Retina (tissue), 1 donor: Measurements from ENCODE around the gene IMPA2.

ENCODE experiments used
- DNase-seq: peaks from one replicate; pipeline ENCODE4 v3.0.0-alpha.2; 2016

The IMPA2 gene

GRCh38 chr18:11991021-11991795 lies 9.9 kb downstream of the IMPA2 start:
- DNase-seq: no peak

GRCh38 chr18:11992096-11992790 lies 10.9 kb downstream of the IMPA2 start:
- DNase-seq: no peak

DNA sequence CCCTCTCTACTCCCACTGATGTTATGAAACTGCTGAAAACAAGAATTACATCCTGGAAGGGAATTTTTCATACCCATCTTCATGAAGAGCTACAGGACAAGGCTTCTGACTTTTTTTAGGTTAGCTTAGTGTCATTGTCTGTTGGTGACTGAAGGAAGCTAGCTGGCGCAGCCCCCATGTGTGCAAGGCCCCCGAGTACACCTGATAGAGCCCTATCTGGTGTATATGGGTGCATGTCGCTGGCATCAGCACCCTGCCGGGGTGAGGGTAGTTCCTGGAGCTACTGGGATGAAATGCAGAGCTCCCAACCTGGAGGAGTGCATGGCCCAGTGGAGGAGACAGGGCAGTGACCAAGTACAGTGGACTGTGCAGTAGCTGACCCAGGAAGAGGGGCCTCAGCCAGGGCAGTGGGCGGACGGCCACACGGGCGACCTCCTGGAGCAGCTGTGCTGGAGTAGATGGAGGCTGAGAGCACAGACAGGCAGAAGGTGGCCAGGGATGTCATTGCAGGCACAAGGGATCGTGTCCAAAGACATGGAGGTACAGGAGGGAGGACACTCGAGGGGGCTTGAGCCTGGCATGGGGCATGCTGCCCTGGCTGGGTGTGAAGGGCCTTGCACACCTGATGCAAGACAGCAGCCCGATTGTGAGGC lies 12.1 kb downstream of the IMPA2 start:
- DNase-seq: no peak

DNA sequence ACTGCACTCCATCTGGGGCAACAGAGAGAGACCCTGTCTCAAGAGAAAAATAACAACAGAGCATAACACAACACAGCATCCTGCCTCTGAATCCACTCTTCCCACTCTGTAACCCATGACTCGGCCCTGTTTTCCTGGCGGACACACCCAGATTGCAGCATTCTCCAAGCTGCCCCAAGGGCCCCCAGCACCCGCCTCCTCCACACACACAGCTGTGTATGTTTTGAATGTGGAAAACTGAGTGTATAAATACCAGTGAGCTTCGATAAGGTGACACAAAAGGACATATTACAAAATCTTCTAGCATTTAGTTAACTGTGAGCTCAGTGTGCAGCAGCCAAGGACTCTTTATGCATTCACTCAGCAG lies 13.0 kb downstream of the IMPA2 start:
- no peak for DNase-seq

DNA sequence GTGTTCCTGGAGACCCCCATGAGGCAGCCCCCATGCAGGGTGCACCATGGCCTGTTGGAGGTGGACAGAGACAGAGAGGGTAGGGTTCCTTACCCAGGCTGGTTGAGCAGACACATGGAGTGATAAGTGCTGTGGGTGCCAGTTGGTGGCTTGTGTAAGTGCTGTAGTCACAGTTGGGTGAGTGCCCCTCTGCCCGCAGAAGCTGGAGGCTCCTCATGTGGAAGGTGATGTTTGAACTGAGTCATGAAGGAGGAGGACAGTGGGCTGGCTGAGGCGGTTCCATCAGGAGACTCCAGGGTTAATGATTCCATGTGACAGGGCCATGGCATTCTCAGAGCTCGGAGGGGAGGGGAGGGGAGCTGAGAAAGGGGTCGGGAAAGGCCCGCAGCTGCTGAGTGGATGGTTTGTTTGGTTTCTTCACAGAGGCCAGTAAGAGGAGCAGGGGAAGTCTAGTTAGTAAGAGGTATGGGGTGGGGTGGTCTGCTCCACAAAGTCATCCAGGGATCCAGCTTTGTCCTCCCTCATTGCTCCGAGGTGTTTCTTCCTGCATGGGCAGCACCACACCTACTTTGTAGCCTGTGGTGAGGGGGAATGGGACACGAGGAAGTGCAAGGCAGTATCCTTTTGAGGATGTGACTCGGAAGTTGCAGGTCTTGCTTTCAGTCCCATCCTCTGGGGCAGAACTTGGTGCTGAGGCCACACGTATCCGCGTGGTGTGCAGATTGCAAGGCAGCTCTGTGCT lies 13.6 kb downstream of the IMPA2 start:
- peak; percentile 41 for DNase-seq

GRCh38 chr18:11995445-11996189 lies 14.3 kb downstream of the IMPA2 start:
- peak; percentile 63 for DNase-seq

DNA sequence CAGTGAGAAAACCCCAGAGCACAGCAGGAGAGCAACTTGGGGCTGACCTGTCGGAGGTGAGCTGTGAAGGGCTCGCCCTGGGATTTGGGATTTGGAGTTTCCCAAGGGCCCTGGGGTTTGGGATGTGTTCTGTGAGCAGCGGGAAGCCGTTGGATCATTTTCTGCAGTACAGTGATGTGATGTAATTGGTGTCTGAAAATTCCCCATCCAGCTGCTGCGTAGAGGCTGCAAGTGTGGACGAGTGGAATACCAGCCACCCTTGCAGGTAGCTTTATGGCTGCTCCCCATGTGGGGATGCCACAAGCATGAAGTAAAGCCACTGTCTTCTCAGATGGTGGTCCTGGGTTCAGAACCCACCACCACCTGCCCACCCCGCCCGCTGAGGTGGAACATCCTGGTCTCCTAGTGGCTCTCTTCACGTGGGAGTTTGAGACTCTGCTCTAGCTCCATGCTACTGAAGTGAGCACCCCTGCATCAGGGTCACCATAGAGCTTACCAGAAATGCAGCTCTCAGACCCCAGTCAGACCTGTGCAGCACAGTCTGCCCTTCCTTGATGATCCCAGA lies 15.0 kb downstream of the IMPA2 start:
- no peak for DNase-seq

DNA sequence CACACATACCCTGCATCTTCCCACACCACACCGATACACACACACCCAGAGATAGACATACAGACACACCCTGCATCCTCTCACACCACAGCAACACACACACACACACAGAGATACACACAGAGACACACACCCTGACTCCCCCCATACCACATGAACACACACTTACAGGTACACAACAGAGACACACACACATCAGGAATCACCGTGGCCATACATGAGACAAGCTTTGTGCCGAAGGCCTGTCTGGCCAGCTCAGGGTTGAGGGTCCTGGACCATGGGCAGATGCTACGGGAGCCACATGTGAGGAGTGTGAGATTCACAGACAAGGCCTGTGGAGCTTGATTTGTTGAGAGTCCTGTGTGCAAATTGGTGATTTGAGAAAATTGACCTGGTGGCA lies 15.6 kb downstream of the IMPA2 start:
- DNase-seq: no peak

- DNase-seq: no peak
Observed at GRCh38 chr18:11997466-11997865, 16.2 kb downstream of the IMPA2 start.

DNA sequence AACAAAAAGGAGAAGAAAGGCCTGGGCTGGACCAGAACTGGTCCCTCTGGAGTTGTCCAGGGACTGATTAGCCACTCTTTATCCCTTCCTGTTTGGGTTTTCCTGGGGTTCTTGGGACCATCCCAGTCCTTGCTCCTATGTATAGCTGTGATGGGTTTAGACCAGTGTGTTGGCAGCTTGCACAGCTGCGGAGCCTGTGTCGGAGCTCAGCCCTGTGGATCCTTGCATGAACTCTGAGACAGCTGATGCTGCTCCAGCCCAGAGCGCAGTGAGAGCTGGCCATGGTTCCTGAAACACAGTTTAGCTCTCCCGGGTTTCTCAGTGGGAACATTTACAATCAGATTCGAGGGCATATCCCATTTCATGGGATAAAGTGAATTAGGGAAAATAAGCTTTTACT lies 16.9 kb downstream of the IMPA2 start:
- no peak for DNase-seq

- no peak for DNase-seq
Observed at GRCh38 chr18:11999429-11999828, 18.1 kb downstream of the IMPA2 start.

DNA sequence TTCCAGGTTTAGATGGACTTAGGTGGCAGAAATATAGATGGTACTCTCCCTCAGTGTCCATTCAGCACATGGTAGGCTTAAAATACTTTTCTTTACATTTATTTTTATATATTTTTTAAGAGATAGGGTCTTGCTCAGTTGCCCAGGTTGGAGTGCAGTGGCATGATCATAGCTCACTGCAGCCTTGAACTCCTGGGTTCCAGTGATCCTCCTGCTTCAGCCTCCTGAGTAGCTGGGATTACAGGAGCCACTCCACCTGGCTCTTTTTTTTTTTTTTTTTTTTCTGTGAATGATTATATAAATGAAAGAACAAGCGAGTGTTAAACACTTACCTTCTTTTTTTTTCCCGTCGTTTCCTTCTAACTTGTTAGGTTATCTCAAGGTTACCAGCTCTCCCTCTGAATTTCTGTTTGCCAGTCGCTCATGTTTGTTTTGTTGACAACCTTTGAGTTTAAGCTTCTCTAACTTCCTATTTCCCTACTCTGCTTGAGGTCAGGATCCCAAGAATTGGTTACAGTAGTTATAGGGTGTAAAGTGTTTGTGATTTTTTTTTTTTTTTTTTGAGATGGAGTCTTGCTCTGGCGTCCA lies 18.9 kb downstream of the IMPA2 start:
- no peak for DNase-seq

- DNase-seq: no peak
Observed at GRCh38 chr18:12001421-12001820, 20.1 kb downstream of the IMPA2 start.

DNA sequence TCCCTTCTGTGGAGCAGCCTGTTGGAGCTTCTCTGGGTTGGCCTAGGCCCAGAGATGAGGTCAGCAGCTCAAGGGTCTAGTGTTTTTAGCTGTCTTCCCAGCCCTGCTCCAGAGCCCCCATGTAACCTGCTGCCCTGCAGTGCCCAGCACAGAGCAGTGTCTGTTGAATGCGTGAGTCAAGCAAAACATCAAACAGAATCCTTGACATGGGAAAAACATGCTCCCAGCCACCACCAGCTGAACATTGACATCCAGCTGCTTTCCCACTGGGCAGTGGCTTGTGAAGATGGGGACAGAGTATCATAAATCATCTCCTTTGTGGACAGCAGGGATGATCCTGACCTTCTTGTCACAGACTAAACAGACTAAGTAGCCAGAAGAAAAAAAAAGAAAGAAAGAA lies 22.6 kb downstream of the IMPA2 start:
- DNase-seq: no peak

DNA sequence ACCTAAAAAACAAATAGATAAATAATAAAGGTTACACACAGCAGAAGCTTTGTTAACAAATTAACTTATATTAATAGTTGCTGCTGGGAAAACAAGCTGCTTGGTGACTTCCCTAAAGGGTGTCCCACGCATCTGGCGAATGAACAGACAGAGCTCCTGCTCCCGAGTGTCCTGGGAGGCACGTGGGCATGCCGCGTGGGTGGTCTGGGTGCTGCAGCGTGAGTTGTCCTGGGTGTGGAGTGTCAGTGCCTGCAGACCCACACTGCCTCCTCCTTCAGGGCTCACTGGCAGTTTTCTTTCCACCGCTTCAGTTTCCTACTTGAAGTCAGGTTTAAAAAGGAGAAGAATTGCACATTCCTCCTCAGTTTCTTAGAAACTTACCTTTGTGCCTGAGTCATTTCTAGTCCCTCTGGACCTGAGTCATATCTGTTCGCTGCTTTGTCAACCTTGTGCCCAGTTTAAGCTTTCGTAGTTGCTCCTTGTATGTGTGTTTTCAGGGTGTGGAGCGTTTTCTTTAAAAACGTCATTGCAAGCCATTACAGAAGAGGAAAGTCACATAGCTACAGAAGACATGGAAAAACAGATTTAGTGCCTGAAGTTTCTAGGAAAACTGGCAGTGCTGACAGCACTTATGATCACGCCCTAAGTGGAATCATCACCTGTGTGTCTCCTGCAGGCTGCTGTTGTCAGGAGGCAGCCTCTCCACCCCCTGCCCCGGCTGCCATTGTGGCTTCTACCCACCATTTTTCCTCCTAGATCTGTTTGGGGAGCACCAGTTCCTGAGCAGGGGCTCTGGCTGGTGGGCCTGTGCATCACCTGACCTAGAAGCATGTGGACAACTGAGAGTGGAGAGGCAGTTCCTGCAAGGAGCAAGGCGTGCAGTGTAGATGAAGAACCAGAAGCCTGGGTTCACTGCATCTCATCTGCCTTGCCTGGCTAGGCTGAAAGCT lies 24.5 kb downstream of the IMPA2 start:
- DNase-seq: no peak

GRCh38 chr18:12006488-12006840 lies 25.2 kb downstream of the IMPA2 start:
- DNase-seq: no peak

DNA sequence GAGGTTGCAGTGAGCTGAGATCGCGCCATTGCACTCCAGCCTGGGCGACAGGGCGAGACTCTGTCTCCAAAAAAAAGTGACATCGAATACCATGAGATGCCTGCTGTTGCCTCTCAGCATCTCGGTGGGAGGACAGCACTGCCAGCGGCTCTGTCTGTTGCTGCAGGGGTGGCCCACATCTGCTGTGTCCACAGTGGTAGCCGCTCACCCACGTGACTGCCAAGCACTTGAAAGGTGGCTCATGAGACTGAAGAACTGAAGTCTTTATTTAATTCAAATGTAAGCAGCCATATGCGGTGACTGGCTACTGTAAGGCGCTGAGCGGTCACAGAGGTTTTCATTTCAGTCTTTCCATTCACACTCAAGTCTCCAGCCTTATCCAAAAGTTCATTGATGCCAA lies 25.8 kb downstream of the IMPA2 start:
- DNase-seq: no peak

GRCh38 chr18:12008181-12008767 lies 27.0 kb downstream of the IMPA2 start:
- DNase-seq: no peak

- DNase-seq: no peak
Observed at GRCh38 chr18:12008842-12009580, 27.7 kb downstream of the IMPA2 start.
